HepG2 (cell line): ENCODE data around the gene LCTL. TPM values are rescaled to one million over a fixed set of nuclear protein-coding genes. Genes with fewer than 3 reads are reported as not detected.

Experiments used
- HHEX ChIP-seq: IDR thresholded peaks from 2 replicates; pipeline ENCODE4 v1.6.1; 2016; ENCODE audit warnings: control low read depth
- TEAD2 ChIP-seq: sonication (generic); formaldehyde crosslinking; IDR thresholded peaks from 2 replicates; pipeline ENCODE4 v1.9.0; 2021; ENCODE audit warnings: missing genetic modification reagents
- ZNF646 ChIP-seq: sonication (generic); formaldehyde crosslinking; IDR thresholded peaks from 2 replicates; pipeline ENCODE4 v1.9.0; 2021; ENCODE audit warnings: mild to moderate bottlenecking, missing genetic modification reagents
- ZNF850 ChIP-seq: sonication (generic); formaldehyde crosslinking; conservative IDR thresholded peaks from 2 replicates; pipeline ENCODE4 v1.9.0; 2021; ENCODE audit warnings: mild to moderate bottlenecking, missing genetic modification reagents
- polyA plus RNA-seq, 8 experiments: library from polyadenylated mRNA; depleted of rRNA in 3 of 8; stranded (reverse) in 7 of 8; unstranded in 1 of 8; fragments of >200 nt; fragmentation: Illumina TruSeq in 4 of 8; extraction: Trizol in 4 of 8; gene quantifications; 2 replicates each; pipeline versions ENCODE4 v1.2.1 to v1.2.3, GENCODE V29; 2011 to 2016; ENCODE audit warnings: low read depth in 4 of 8, missing spikeins in 1 of 8, mixed read lengths in 1 of 8; ENCODE audit not compliant: insufficient read depth in 1 of 8
- total RNA-seq, 5 experiments: library from RNA; depleted of rRNA; stranded (reverse); fragments of >200 nt; fragmentation: Illumina TruSeq; extraction: Trizol; gene quantifications; 2 replicates each; pipeline ENCODE4 v1.2.3, GENCODE V29; 2016; ENCODE audit warnings: low read depth in 1 of 5
- TF ChIP-seq, protein P1 (sequence below): sonication (generic); formaldehyde crosslinking; IDR thresholded peaks from 2 replicates; pipeline ENCODE4 v1.5.0; 2020; ENCODE audit warnings: mild to moderate bottlenecking, missing genetic modification reagents, moderate library complexity
- TF ChIP-seq, protein P2 (sequence below): conservative IDR thresholded peaks from 2 replicates; pipeline ENCODE4 v1.6.1; 2018; ENCODE audit warnings: missing genetic modification reagents

LCTL gene
- total and polyA plus RNA-seq, 2 of the 13 experiments (the other 11 are each of a cell fraction or from before 2014, with no cell fraction given), result 0.96 to 1.4 TPM

DNA sequence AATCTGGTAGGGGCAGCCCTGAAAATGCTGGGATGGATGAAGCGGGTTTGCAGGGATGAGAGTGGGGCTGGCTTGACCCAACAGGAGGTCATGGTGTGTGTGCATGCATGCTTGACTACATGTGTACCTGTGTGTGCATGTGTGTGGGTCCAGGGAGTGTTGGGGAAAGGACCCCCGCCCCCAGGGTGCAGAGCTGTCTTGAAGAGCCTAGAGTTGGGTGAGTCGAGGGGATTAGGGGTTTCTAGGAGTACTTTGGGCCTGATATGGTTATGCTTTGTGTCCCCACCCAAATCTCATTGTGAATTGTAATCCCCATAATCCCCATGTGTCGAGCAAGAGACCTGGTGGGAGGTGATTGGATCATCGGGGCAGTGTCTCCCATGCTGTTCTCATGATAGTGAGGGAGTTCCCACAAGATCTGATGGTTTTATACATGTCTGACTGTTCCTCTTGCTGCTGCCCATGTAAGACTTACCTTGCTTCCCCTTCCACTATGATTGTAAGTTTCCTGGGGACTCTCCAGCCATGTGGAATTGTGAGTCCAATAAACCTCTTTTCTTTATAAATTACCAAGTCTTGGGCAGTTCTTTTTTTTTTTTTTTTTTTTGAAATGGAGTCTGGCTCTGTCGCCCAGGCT lies 5.2 kb upstream of the LCTL start (continued):
- TF ChIP-seq ZNF850 (CRISPR knock-in tag) (no peak), TEAD2 (no peak), ZNF646 (no peak), HHEX (CRISPR knock-in tag) (no peak)
- TF ChIP-seq, protein P1, sequence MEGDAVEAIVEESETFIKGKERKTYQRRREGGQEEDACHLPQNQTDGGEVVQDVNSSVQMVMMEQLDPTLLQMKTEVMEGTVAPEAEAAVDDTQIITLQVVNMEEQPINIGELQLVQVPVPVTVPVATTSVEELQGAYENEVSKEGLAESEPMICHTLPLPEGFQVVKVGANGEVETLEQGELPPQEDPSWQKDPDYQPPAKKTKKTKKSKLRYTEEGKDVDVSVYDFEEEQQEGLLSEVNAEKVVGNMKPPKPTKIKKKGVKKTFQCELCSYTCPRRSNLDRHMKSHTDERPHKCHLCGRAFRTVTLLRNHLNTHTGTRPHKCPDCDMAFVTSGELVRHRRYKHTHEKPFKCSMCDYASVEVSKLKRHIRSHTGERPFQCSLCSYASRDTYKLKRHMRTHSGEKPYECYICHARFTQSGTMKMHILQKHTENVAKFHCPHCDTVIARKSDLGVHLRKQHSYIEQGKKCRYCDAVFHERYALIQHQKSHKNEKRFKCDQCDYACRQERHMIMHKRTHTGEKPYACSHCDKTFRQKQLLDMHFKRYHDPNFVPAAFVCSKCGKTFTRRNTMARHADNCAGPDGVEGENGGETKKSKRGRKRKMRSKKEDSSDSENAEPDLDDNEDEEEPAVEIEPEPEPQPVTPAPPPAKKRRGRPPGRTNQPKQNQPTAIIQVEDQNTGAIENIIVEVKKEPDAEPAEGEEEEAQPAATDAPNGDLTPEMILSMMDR, result no peak
- TF ChIP-seq, protein P2, sequence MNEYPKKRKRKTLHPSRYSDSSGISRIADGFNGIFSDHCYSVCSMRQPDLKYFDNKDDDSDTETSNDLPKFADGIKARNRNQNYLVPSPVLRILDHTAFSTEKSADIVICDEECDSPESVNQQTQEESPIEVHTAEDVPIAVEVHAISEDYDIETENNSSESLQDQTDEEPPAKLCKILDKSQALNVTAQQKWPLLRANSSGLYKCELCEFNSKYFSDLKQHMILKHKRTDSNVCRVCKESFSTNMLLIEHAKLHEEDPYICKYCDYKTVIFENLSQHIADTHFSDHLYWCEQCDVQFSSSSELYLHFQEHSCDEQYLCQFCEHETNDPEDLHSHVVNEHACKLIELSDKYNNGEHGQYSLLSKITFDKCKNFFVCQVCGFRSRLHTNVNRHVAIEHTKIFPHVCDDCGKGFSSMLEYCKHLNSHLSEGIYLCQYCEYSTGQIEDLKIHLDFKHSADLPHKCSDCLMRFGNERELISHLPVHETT (CRISPR knock-in tag), result no peak
